WI38 (cell line): ENCODE measurements around the gene KCNG2.

Experiments
- H3K4me3 ChIP-seq: 2 replicates; pipeline ENCODE4 v1.5.1; 2011; ENCODE audit warnings: low read depth, mild to moderate bottlenecking, control low read depth, low read length
- TF ChIP-seq, protein P1 (sequence below): IDR thresholded peaks from 2 replicates; pipeline ENCODE4 v1.5.1; 2012; ENCODE audit warnings: low read depth, mild to moderate bottlenecking, control low read depth, low read length

Gene KCNG2

DNA sequence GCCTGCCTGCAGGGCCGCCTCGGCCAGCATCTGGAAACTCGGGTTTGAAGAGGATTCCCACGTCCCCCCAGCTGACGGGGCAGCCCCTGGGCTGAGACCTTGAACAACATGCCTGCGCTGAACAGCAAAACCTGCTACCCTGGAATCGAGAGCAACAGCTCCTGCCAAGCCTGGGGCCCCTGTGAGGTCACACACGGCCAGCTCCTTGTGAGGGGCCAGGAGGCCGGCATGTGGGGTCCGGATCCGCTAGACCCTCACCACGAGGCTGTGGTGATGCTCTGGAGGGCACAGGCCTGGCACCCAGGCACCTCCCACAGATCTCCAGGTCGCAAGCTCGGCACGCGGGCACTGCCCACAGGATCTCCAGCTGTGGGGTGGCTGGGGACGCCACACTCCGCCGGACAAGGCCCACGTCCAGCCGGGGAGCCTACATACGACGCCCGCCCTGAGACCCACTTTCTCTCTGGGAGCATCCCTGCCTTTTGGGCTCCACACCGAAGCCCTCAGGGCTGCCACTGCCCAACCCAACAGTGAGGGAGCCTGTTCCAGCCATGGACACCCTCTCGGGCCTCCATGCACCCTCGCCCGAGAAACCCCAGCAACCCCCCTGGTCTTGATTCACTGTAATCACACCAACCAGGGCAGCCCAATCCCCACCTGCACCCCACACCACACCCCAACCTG is 119.6 kb downstream of the KCNG2 start:
- H3K4me3 ChIP-seq: no peak overlapping the region
- TF ChIP-seq, protein P1, sequence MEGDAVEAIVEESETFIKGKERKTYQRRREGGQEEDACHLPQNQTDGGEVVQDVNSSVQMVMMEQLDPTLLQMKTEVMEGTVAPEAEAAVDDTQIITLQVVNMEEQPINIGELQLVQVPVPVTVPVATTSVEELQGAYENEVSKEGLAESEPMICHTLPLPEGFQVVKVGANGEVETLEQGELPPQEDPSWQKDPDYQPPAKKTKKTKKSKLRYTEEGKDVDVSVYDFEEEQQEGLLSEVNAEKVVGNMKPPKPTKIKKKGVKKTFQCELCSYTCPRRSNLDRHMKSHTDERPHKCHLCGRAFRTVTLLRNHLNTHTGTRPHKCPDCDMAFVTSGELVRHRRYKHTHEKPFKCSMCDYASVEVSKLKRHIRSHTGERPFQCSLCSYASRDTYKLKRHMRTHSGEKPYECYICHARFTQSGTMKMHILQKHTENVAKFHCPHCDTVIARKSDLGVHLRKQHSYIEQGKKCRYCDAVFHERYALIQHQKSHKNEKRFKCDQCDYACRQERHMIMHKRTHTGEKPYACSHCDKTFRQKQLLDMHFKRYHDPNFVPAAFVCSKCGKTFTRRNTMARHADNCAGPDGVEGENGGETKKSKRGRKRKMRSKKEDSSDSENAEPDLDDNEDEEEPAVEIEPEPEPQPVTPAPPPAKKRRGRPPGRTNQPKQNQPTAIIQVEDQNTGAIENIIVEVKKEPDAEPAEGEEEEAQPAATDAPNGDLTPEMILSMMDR: no peak

DNA sequence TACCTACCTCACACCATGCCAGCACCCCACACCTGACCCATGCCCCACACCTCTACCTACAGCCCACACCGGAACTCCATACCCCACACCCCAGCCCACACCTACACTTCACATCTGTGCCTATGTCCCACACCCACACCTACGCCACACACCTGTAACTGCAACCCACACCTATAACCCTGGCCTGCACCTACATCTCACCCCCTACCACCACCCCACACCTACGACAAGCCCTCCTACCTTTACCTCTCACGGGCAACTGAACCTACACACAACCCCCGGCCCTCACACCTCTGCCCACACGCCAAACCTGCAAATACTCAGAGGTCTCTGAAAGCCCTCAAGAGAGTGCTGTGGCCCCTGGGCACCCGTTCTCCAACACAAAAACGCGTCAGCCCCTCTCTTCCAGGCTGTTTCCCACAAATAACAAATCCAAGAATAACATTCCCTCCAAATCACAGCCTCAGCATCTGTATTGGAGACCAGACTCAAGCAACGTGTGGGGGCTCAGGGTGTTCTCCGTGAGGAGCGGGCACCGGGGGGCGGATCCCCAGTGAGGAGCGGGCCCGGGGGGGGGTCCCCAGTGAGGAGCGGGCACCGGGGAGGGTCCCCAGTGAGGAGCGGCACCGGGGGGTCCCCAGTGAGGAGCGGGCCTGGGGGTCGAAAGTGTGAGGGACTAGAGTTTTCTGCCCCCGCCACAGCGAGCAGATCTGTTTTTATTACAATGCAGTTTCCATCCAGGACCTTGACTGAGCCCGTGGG is 120.3 kb downstream of the KCNG2 start:
- H3K4me3 ChIP-seq: no peak overlapping the region
- TF ChIP-seq, protein P1: no peak

DNA sequence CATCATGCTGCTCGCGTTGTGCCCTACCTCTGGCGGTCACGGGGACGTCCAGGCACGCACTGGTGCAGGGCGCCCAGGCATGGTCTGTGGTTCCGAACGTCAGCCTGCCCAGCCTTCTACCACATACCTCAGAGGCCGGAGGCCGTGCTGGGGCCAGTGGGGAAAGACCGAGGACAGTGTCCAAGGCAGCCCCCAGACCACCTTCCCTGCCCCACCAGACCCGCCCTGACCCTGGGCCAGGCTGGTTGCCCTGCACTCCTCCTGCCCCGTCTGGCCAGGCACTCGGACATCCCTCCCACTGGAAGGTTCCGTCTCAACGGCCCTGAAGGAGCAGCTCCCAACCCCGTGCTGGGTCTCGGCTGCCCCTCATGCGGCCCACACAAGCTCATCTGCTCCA is 120.9 kb downstream of the KCNG2 start:
- TF ChIP-seq, protein P1: no peak
- no peak overlapping the region for H3K4me3 ChIP-seq

GRCh38 chr18:79919089-79919488 is 121.4 kb downstream of the KCNG2 start:
- TF ChIP-seq, protein P1: no peak

GRCh38 chr18:79921984-79922965 is 124.5 kb downstream of the KCNG2 start:
- no peak overlapping the region for H3K4me3 ChIP-seq
- TF ChIP-seq, protein P1: no peak

More at GRCh38 chr18:79919089-79919488, 121.4 kb downstream of the KCNG2 start:
- H3K4me3 ChIP-seq: no peak overlapping the region

DNA sequence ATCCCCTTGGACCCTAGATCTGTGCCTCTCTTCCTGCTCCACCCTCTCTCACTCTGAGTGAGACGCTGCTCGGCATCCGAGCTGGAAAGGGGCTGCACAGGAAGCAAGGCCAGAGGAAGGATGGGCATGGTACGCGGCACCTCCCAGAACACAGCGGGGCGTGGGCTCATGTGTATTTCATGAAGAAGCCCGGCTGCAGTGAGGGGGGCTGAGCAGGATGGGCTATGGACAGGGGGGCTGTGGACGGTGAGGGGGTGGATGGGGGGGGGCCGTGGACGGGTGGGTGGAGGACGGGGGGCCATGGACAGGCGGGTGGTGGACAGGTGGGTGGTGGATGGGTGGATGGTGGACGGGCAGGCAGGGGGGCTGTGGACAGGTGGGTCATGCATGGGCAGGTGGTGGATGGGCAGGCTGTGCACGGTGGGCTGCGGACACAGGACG is 125.3 kb downstream of the KCNG2 start:
- H3K4me3 ChIP-seq: no peak overlapping the region
- TF ChIP-seq, protein P1: no peak
